GM19193 (cell line): ENCODE results near the gene DHRSX.
A peak's percentile ranks its signal among the peaks of the same experiment; 100 is the strongest.

Source experiments
- POLR2A ChIP-seq: IDR thresholded peaks from 4 replicates; pipeline ENCODE4 v1.6.1; 2011; ENCODE audit not compliant: insufficient read depth, insufficient read length; ENCODE audit errors: extremely low read depth

Gene DHRSX, protein sequence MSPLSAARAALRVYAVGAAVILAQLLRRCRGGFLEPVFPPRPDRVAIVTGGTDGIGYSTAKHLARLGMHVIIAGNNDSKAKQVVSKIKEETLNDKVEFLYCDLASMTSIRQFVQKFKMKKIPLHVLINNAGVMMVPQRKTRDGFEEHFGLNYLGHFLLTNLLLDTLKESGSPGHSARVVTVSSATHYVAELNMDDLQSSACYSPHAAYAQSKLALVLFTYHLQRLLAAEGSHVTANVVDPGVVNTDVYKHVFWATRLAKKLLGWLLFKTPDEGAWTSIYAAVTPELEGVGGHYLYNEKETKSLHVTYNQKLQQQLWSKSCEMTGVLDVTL

DNA sequence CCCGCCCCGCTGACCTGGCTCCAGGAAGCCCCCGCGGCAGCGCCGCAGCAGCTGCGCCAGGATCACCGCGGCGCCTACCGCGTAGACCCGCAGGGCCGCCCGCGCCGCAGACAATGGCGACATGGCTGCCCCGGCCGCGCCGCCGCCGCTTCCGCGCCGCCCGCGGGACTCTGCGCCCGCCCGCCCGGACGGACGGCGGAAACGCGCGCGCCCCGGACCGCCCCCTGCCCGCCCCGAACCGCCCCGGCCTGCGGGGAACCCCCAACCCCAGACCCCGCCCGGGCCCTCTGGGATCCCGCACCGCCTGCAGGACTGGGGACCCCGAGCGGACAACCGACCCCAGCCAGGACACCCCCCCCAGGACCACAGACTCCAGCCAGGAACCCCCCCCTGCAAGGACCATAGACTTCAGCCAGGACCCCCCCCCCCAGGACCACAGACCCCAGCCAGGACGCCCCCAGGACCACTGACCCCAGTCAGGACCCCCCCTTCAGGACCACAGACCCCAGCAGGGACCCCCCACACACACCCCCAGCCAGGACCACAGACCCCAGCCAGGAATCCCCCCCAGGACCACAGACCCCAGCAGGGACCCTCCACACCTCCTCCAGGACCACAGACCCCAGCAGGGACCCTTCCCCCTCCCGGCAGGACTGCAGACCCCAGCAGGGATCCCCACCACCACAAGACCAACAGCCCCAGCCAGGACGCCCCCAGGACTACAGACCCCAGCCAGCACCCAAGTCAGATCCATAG, at the start of gene DHRSX, which contains the start of gene ZBED1:
Gene DHRSX, minus strand, starts transcription at position 174 of the 756 bp plus-strand sequence. Its CDS starts 51 bp downstream, at position 123.
Gene ZBED1, minus strand, starts transcription at position 174 of the 756 bp plus-strand sequence. CDS start 10,257 bp downstream, outside the sequence.
- peak; percentile 78 for TF ChIP-seq POLR2A

DNA sequence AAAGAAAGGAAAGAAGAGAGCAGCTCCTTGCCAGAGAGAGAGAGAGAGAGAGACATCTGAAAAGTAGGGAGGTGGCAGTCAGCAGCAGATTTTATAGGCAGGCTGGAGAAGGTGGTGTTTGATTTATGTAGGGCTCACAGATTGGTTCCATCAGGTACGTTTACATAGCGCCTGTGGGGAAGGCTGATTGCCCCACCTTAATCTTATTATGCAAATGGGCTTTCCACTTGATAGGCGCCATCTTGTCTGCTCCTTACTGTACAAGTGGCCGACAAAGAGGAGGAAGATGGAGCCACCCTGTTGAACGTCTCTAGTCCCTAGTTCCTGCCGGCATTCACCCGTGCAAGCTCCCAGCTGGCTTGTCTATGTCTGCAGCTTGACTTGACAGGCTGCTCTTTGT, 49.1 kb upstream of the DHRSX start:
- no peak for TF ChIP-seq POLR2A

DNA sequence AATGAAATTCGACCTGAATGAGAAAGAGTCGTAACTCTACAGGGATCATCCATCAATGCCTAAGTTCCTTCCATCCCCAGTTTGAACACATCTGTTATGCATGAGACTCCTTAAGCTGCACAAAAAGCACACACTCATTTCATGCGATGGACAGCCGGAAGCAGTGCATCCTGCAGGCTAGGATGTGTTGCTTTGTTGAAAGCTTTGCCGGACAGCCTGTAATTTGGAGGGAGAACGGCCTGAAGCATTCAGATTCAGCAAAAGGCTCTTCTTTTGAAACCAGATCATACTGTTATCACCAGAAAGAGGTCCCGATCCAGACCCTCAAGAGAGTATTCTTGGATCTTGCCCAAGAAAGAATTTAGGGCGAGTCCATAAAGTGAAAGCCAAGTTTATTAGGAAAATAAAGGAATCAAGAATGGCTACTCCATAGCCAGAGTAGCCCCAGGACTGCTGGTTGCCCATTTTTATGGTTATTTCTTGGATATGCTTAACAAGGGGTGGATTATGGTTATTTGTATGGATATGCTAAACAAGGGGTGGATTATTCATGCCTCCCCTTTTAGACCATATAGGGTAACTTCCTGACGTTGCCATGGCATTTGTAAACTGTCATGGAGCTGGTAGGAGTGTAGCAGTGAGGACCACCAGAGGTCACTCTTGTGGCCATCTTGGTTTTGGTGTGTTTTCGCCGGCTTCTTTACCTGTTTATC, 48.1 kb upstream of the DHRSX start:
- no peak for TF ChIP-seq POLR2A

DNA sequence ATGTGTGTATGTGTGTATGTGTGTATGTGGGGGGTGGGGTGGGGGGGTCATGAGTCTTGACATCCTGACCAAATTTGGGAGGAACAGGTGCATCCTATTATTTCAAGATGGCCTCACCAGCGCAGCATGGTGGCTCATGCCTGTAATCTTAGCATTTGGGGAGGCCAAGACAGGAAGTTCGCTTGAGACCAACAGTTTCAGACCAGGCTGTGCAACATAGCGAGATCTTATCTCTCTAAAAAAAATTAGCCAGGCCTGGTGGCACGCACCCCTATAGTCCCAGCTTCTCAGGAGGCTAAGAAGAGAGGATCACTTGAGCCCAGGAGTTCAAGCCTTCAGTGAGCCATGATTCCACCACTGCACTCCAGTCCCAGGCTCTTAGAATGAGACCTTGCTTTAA, 47.0 kb upstream of the DHRSX start:
- TF ChIP-seq POLR2A = no peak

DNA sequence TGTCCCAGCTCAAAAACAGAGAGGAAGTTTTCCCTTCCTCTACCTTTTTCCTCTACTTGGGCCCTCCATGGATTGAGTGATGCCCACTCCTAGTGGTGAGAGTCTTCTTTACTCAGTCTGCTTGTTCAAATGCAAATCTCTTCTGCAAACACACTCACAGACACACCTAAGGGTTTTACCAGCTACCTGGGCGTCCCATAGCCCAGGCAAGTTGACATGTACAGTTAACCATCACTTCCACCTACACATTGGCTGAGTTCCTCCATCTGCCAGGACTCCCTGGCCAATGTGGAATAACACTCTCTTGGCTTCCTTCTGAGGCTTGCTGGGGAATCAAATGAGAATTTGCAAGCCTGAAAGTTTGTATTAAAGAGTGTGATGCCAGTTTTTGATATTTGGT, 45.7 kb upstream of the DHRSX start:
- TF ChIP-seq POLR2A = no peak

DNA sequence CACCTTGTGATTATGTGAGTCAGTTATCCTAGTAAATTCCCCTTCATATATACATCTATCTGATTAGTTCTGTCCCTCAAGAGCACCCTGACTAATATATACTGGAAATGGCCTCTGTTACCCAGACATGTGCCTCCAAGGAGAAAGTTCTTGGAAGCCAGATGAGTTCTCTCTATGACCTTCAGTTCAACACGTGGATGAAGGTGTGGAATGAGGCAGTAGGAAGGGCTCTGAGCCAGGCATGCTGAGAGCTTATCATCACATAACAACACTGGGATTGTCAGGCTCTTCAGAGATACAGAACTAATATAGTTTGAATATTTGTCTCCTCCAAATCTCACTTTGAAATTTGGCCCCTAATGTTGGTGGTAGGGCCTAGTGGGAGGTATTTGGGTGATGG, 44.4 kb upstream of the DHRSX start:
- no peak for TF ChIP-seq POLR2A

DNA sequence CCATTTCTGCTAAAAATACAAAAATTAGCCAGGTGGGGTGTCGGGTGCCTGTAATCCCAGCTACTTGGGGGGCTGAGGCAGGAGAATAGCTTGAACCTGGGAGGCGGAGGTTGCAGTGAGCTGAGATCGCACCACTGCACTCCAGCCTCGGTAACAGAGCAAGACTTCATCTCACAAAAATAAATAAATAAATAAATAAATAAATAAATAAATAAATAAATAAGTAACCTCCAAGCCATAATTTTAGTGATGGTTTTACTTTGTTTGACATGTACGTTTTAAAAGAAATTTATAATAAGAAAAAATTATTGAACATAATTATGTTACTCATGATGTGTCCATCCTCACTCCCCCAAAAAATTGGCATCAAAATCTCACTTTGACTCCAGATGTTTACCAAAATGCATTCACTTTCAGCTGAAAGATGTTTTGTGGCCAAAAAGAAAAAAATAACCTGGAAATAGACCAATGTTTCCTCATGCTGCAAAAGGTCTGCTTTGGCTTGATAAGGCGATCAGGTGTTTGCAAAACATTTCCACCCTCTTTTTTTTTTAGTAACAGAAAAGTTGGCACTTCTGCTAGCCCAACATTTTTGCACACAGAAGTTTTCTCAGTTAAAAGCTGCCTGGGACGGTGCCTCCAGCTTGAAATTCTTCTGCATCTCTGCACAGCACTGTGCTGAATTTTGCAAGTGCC, 42.2 kb upstream of the DHRSX start:
- no peak for TF ChIP-seq POLR2A

DNA sequence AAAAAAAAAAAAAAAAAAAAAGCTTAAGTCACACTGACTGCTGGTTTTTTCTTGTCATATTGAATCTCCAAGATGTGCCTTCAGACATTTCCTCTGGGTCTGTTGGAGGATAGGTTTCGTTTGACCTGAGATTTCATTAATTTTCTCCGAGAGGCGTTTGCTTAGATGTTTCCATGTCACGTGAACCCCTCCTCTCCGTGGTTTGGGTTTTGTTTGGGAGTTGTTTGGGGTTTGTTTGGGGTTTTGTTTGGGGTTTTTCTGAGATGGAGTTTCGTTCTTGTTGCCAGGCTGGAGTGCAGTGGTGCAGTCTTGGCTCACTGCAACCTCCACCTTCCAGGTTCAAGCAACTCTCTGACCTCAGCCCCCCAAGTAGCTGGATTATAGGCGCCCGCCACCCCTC, 40.8 kb upstream of the DHRSX start:
- no peak for TF ChIP-seq POLR2A

DNA sequence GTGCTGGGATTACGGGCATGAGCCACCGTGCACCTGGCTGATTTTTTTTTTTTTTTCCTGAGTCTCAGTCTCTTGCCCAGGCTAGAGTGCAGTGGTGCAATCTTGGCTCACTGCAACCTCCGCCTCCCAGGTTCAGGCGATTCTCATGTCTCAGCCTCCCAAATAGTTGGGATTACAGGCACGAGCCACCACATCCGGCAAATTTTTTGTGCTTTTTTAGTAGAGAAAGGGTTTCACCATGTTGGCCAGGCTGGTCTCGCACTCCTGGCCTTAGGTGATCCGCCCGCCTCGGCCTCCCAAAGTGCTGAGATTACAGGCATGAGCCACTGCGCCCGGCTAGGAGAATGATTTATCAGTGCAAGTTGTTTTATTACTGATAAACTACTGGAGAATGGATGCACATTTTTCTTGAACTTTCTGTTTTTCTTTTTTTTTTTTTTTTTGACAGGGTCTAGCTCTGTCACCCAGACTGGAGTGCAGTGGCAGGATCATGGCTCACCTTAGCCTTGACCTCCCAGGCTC, 39.7 kb upstream of the DHRSX start:
- TF ChIP-seq POLR2A = no peak

DNA sequence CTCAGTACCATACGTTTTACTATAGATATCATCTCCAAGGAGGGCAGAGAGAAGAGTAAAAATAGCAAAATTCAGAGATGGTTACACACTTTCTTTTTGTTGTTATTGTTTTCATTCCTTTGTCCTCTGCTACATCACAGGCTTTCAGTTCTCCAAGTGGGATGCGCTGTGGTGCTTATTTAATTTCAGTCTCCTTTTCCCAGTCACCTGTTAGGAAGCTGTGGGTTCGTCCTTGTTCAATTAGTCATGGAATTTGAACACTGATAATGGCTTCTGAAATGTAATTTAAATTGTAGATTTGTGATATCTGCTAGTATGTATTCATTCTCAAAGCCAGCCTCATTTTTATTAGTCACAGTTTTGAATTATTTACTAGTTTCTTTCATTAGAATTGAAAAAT, 38.8 kb upstream of the DHRSX start:
- no peak for TF ChIP-seq POLR2A

DNA sequence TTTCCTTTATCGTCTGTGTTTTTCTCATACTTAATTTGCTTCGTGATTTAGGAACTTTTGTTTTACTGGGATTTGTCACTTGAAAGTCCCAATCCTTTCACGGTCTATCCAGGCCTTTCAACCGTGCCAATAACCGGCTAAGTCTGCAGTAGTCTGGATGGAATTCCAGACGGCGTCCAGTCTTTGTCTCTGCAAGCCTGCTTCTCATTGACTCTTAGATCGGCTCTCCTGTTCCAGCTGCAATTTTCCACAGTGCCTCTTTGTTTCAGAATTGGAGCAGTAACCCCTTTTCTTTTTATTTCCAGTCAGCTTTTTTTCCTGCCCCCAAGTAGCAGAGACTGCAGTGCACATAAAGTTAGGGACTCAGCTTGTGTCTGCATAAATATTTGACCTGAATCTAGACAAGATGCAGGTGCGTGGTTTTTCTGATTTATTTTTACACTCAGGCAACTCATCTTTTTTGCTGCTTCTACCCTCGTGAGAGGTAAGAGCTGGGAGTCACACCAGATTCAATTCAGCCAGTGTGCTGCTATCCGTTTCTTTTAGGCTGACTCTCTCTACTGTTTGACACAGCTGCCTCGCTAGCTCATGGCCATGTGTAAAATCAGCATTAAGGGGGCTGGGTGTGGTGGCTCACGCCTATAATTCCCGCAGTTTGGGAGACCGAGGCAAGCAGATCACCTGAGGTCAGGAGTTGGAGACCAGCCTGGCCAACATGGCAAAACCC, 37.4 kb upstream of the DHRSX start:
- no peak for TF ChIP-seq POLR2A

DNA sequence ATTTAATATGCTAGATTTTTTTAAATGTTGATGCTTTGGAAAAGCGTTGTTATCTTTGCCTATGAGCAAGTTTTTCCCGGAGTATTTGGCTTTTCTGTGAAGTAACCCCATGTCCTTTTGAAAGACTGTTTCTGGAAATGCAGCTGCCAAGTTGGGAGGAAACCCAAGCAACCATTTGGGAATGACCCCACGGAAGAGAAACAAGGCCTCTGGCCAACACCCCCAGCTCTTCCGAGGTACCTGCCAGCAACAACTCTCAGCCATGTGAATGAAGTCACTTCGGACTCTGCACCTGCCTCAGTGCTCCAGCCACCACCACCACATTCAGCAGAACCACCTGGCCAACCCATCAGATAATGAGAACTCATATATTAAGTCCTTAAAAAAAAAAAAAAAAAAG, 36.2 kb upstream of the DHRSX start:
- no peak for TF ChIP-seq POLR2A

DNA sequence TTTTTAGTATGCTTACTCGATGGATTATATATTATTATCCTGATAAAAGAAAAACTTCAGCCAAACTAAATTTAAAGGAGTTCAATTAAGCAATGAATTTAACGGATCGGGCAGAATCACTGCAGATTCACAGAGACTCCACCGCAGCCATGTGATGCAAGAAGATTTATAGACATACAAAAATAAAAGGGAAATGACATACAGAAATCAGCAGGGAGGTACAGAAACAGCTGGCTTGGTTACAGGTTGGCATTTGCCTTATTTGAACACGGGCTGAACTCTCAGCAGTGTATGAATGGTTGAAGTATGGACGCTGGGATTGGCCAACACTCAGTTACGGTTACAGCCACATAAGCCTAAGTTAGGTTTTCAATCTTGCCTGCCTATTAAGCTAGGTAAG, 35.4 kb upstream of the DHRSX start:
- no peak for TF ChIP-seq POLR2A

DNA sequence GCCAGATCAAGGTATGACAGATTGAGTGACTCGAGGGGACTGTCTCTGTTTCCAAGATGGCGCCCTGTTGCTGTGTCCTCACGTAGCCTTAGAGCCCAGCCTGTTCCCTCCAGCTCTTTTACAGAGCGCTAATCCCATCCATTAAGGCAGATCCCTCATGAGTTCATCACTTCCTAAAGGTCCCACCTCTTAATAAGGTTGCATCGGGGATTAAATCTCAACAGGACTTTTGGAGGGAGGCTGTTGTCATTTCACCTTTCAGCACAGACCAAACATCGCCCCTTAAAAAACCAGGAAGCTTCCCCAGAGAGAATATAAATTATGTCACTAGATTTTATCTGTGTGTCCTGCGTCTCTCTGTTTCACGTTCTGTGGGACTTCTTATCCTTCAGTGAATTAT, 32.6 kb upstream of the DHRSX start:
- TF ChIP-seq POLR2A = no peak
